BLaER1 treated with 17β-estradiol and CSF1 and Interleukin-3, amounts not matched to agents 10 nM and 100 nM (cell line): ENCODE measurements around the gene KCNK18.

Experiments
- H3K27ac ChIP-seq, 11 experiments: shearing (Covaris generic); formaldehyde crosslinking; 2 replicates each; pipeline ENCODE4 v1.8.1; 2022
- H3K27me3 ChIP-seq, 11 experiments: shearing (Covaris generic); formaldehyde crosslinking; 2 replicates each; pipeline ENCODE4 v1.8.1; 2022
- H3K36me3 ChIP-seq, 11 experiments: shearing (Covaris generic); formaldehyde crosslinking; 2 replicates each; pipeline ENCODE4 v1.8.1; 2022
- H3K4me1 ChIP-seq, 10 experiments: shearing (Covaris generic); formaldehyde crosslinking; 2 replicates each; pipeline ENCODE4 v1.8.1; 2022
- H3K4me2 ChIP-seq, 11 experiments: shearing (Covaris generic); formaldehyde crosslinking; 2 replicates each; pipeline ENCODE4 v1.8.1; 2022
- H3K4me3 ChIP-seq, 10 experiments: shearing (Covaris generic); formaldehyde crosslinking; 2 replicates each; pipeline ENCODE4 v1.8.1; 2022
- H3K9ac ChIP-seq, 11 experiments: shearing (Covaris generic); formaldehyde crosslinking; 2 replicates each; pipeline ENCODE4 v1.8.1; 2022
- H3K9me3 ChIP-seq, 11 experiments: shearing (Covaris generic); formaldehyde crosslinking; replicated peaks in 1 of 11; 2 replicates each; pipeline ENCODE4 v1.8.1; 2022
- H4K20me1 ChIP-seq, 11 experiments: shearing (Covaris generic); formaldehyde crosslinking; 2 replicates each; pipeline ENCODE4 v1.8.1; 2022
- Cebpa-rat ChIP-seq, 11 experiments: shearing (Covaris generic); IDR thresholded peaks; 2 replicates each; pipeline ENCODE4 v1.8.1; 2022

KCNK18 gene

GRCh38 chr10:117212176-117212575 lies 14.9 kb downstream of the KCNK18 start:
- Histone ChIP-seq H3K27me3 (no peaks in the 10 kb centered on the region), H4K20me1 (no peaks in the 10 kb centered on the region), H3K27ac (no peak overlapping the region), H3K4me1 (peaks cover 0 to 9% (median 2%) of the 10 kb centered on the region in 10 experiments; a peak in 8 of 20 replicates), H3K36me3 (no peaks in the 10 kb centered on the region), H3K4me2 (no peak overlapping the region), H3K4me3 (no peak overlapping the region), H3K9ac (no peak overlapping the region), H3K9me3 (peaks cover 8 to 31% (median 26%) of the 10 kb centered on the region in 11 experiments)
- TF ChIP-seq Cebpa-rat (IDR thresholded peaks at IDR 0.05) = no peak

- no peak overlapping the region for H3K4me2 ChIP-seq
- no peaks in the 10 kb centered on the region for H3K27me3 ChIP-seq
- no peak overlapping the region for H3K4me3 ChIP-seq
- H4K20me1 ChIP-seq = no peaks in the 10 kb centered on the region
- peaks cover 8 to 32% (median 26%) of the 10 kb centered on the region in 11 experiments for H3K9me3 ChIP-seq
- H3K36me3 ChIP-seq = no peaks in the 10 kb centered on the region
- H3K27ac ChIP-seq = no peak overlapping the region
- TF ChIP-seq Cebpa-rat (IDR thresholded peaks at IDR 0.05) = no peak
- peaks cover 0 to 12% (median 2%) of the 10 kb centered on the region in 10 experiments; a peak in 8 of 20 replicates for H3K4me1 ChIP-seq
- no peak overlapping the region for H3K9ac ChIP-seq
Observed at GRCh38 chr10:117214401-117214800, 17.1 kb downstream of the KCNK18 start.

- peaks cover 0 to 8% (median 2%) of the 10 kb centered on the region in 10 experiments; a peak in 8 of 20 replicates for H3K4me1 ChIP-seq
- H3K27ac ChIP-seq = no peak overlapping the region
- no peaks in the 10 kb centered on the region for H3K36me3 ChIP-seq
- no peak for TF ChIP-seq Cebpa-rat (IDR thresholded peaks at IDR 0.05)
- H3K9ac ChIP-seq = no peak overlapping the region
- H4K20me1 ChIP-seq = no peaks in the 10 kb centered on the region; a peak in 1 of 22 replicates
- peaks cover 8 to 32% (median 26%) of the 10 kb centered on the region in 11 experiments for H3K9me3 ChIP-seq
- H3K4me3 ChIP-seq = no peak overlapping the region
- H3K27me3 ChIP-seq = no peaks in the 10 kb centered on the region
- H3K4me2 ChIP-seq = no peak overlapping the region
Observed at GRCh38 chr10:117215079-117215478, 17.8 kb downstream of the KCNK18 start.

- TF ChIP-seq Cebpa-rat (IDR thresholded peaks at IDR 0.05) = no peak
- H3K9ac ChIP-seq = peak overlapping the region in 3 of 11 experiments; percentile 47 to 54 (median 48); a peak in 2 of 22 replicates
- H4K20me1 ChIP-seq = no peaks in the 10 kb centered on the region; a peak in 1 of 22 replicates
- no peaks in the 10 kb centered on the region for H3K36me3 ChIP-seq
- H3K27ac ChIP-seq = no peak overlapping the region
- H3K4me2 ChIP-seq = peak overlapping the region in 10 of 11 experiments; percentile 62 to 90 (median 82); a peak in 16 of 22 replicates
- peaks cover 8 to 29% (median 23%) of the 10 kb centered on the region in 11 experiments for H3K9me3 ChIP-seq
- H3K4me3 ChIP-seq = peak overlapping the region in 4 of 10 experiments; percentile 35 to 57 (median 54); a peak in 2 of 20 replicates
- H3K27me3 ChIP-seq = no peaks in the 10 kb centered on the region
- H3K4me1 ChIP-seq = peaks cover 0 to 11% (median 3%) of the 10 kb centered on the region in 10 experiments; a peak in 15 of 20 replicates
Observed at GRCh38 chr10:117216028-117216427, 18.7 kb downstream of the KCNK18 start.

- H3K4me3 ChIP-seq = peak overlapping the region; percentile 26 to 61 (median 48)
- TF ChIP-seq Cebpa-rat (IDR thresholded peaks at IDR 0.05) = no peak
- no peaks in the 10 kb centered on the region for H3K27me3 ChIP-seq
- peaks cover 0 to 18% (median 9%) of the 10 kb centered on the region in 10 experiments; a peak in 16 of 20 replicates for H3K4me1 ChIP-seq
- no peak overlapping the region for H3K27ac ChIP-seq
- peak overlapping the region in 7 of 11 experiments; percentile 7 to 54 (median 47); a peak in 9 of 22 replicates for H3K9ac ChIP-seq
- H4K20me1 ChIP-seq = no peaks in the 10 kb centered on the region; a peak in 1 of 22 replicates
- H3K36me3 ChIP-seq = no peaks in the 10 kb centered on the region
- H3K4me2 ChIP-seq = peak overlapping the region; percentile 62 to 90 (median 82)
- H3K9me3 ChIP-seq = peaks cover 8 to 23% (median 16%) of the 10 kb centered on the region in 11 experiments; a peak in 21 of 22 replicates
Observed at GRCh38 chr10:117216611-117217195, 19.4 kb downstream of the KCNK18 start.

DNA sequence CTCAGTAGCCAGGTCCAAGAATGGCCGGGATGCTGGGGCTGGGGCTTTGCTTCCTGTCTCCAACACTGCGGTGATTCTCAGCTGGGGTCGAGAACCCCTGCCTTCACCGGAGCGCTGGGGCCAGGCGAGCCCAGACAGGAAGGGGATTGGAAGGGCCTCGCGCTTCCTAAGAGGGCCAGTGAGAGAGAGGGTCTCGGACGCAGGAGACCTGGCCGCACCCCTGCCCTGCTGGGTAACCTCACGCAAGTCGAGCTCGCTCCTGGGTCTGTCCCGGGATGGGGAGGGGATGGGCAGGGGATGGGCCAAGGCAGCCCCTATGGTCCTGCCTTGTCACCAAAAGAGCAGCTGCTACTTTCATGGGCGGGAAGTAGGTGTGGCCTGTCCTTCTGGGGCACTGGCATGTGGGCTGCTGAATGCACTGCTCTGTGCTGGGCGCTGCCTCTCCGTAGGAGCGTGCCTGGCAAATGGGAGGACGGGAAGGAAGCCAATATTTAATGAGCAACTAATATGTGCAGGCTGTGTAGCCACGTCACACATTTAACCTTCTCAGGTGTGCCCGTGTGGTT lies 20.0 kb downstream of the KCNK18 start:
- no peak for TF ChIP-seq Cebpa-rat (IDR thresholded peaks at IDR 0.05)
- H4K20me1 ChIP-seq = no peaks in the 10 kb centered on the region; a peak in 1 of 22 replicates
- no peaks in the 10 kb centered on the region for H3K27me3 ChIP-seq
- no peaks in the 10 kb centered on the region for H3K36me3 ChIP-seq
- H3K9me3 ChIP-seq = peaks cover 2 to 17% (median 10%) of the 10 kb centered on the region in 11 experiments; a peak in 21 of 22 replicates
- H3K27ac ChIP-seq = no peak overlapping the region
- peaks cover 0 to 19% (median 9%) of the 10 kb centered on the region in 10 experiments; a peak in 16 of 20 replicates for H3K4me1 ChIP-seq
- H3K9ac ChIP-seq = peak overlapping the region in 7 of 11 experiments; percentile 4 to 53 (median 35); a peak in 5 of 22 replicates
- peak overlapping the region; percentile 26 to 61 (median 48) for H3K4me3 ChIP-seq
- H3K4me2 ChIP-seq = peak overlapping the region; percentile 62 to 90 (median 82)

DNA sequence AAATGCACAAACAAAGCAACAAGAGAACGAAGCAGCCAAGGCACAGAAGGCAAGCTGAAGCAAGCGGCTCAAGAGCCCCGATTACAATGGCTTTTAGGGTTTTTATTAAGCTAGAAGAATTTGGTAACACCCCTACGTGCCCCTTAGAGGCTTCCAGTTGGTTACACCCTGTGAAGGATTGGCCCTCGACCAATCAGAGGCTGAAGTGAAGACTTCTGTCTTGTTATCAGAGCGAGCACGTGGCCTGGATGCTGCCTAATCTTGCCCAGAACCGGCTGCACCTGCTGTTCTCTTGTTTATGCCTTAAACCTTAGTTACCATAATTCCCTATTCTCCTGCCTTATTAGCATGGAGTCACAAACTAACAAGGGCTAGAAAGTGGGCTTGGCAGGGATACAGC lies 21.4 kb downstream of the KCNK18 start:
- no peak overlapping the region for H3K4me2 ChIP-seq
- no peak for TF ChIP-seq Cebpa-rat (IDR thresholded peaks at IDR 0.05)
- no peak overlapping the region for H3K9ac ChIP-seq
- no peak overlapping the region for H3K4me3 ChIP-seq
- H3K27ac ChIP-seq = no peak overlapping the region
- no peaks in the 10 kb centered on the region for H3K36me3 ChIP-seq
- H3K4me1 ChIP-seq = peaks cover 0 to 19% (median 9%) of the 10 kb centered on the region in 10 experiments; a peak in 16 of 20 replicates
- H3K9me3 ChIP-seq = peaks cover 0 to 11% (median 3%) of the 10 kb centered on the region in 11 experiments; a peak in 6 of 22 replicates
- no peaks in the 10 kb centered on the region for H3K27me3 ChIP-seq
- H4K20me1 ChIP-seq = no peaks in the 10 kb centered on the region; a peak in 1 of 22 replicates

DNA sequence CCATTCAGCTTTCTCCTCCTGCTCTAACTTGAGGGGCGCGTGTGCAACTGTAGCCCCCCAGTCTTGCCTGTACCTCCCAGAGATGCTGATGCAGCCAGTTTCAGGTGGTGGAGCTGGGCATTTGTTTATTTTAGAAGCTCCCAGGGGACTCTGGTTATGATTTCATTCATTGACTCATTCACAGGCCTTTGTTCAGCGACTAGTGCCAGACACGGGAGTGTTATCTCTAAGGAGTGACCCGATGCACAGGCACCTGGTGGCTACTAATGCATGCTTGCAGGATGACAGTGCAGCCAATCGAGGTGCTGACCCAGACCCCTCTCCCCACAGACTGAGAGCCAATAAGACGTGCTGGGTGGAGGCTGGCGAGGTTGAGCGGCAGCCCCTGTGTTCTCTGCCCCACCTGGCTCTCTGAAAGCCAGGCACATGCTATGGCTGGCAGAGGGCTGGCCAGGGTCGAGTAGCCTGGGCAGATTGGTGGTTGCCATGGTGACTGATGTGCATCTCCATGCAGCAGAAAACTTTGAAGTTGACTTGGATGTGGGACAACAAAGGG lies 23.9 kb downstream of the KCNK18 start:
- TF ChIP-seq Cebpa-rat (IDR thresholded peaks at IDR 0.05) = no peak
- no peaks in the 10 kb centered on the region for H3K27me3 ChIP-seq
- peak overlapping the region in 9 of 11 experiments; percentile 12 to 50 (median 33); a peak in 9 of 22 replicates for H3K4me2 ChIP-seq
- H3K36me3 ChIP-seq = no peaks in the 10 kb centered on the region
- no peak overlapping the region for H3K9ac ChIP-seq
- H3K27ac ChIP-seq = no peak overlapping the region
- no peak overlapping the region for H3K4me3 ChIP-seq
- H3K4me1 ChIP-seq = peaks cover 0 to 19% (median 9%) of the 10 kb centered on the region in 10 experiments; a peak in 16 of 20 replicates
- H3K9me3 ChIP-seq = peaks cover 0 to 10% (median 3%) of the 10 kb centered on the region in 11 experiments; a peak in 6 of 22 replicates
- H4K20me1 ChIP-seq = no peaks in the 10 kb centered on the region; a peak in 1 of 22 replicates

DNA sequence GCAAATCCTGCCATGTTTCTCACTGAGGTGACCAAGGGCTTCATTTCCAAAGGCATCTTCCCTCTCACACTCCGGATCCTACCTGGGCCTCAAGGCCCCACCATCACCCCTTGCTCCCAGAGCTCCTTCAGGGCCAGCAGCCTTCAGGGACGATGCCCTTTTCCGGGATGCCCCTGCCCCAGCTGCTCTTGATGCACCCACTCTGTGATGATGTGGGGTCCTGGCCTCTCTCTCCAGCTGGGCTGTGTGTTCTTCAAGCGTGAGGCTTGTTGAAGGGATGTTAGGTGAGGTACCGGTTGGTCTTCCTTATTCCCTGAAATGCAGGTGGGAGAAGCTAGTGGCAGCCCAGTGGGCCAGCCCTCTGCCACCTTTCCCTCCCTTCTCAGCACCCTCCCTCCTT lies 25.3 kb downstream of the KCNK18 start:
- Histone ChIP-seq H3K4me2 (no peak overlapping the region), H3K9ac (no peak overlapping the region), H3K27me3 (no peaks in the 10 kb centered on the region), H3K27ac (no peak overlapping the region), H3K4me3 (no peak overlapping the region), H3K4me1 (peaks cover 0 to 10% (median 8%) of the 10 kb centered on the region in 10 experiments; a peak in 15 of 20 replicates), H4K20me1 (no peaks in the 10 kb centered on the region; a peak in 1 of 22 replicates), H3K36me3 (no peaks in the 10 kb centered on the region), H3K9me3 (no peaks in the 10 kb centered on the region)
- TF ChIP-seq Cebpa-rat (IDR thresholded peaks at IDR 0.05) = no peak
